ENCODE measurements around the gene TRAPPC6A. TPM values are rescaled to one million over a fixed set of nuclear protein-coding genes. Genes with fewer than 3 reads are reported as not detected.

The TRAPPC6A gene
- total and polyA plus RNA-seq, 2 of the 13 experiments (the other 11 are each of a cell fraction or from before 2014, with no cell fraction given), result 6.5 to 21.0 TPM

GRCh38 chr19:45142016-45142725, 35.9 kb downstream of the TRAPPC6A start:
- FAIRE-seq, result no peak

More at GRCh38 chr19:45142016-45142725, 35.9 kb downstream of the TRAPPC6A start:
- no TSS peak for BruUV-seq (replicated peaks)
- WGBS (ENCODE audit: low lambda C conversion rate), result 98% methylated on average over 20 of the region's 33 CpGs
- Histone ChIP-seq H3K4me1 (ENCODE audit: insufficient read depth, low read length) (peaks cover 11% of the 10 kb centered on the region), H4K20me1 (ENCODE audit: insufficient read depth, low read length) (no peaks in the 10 kb centered on the region), H3K36me3 (replicated peaks in 1 of 2; ENCODE audit: control insufficient read depth in 1 of 2, insufficient read depth in 2 of 2, low read length in 2 of 2) (peaks cover 9 to 10% of the 10 kb centered on the region in 2 experiments; a peak in 3 of 5 replicates), H3K27me3 (ENCODE audit: control insufficient read depth in 1 of 2, insufficient read depth in 2 of 2, low read length in 2 of 2) (no peaks in the 10 kb centered on the region), H3K9me3 (ENCODE audit: low read length) (no peaks in the 10 kb centered on the region), H3K4me2 (ENCODE audit: low read depth, low read length) (no peak overlapping the region), H3K27ac (ENCODE audit: extremely low read length, insufficient read depth, low read length) (no peak overlapping the region), H2AFZ (ENCODE audit: low read length) (no peak overlapping the region), H3K79me2 (ENCODE audit: insufficient read depth, low read length) (peaks cover 5% of the 10 kb centered on the region), H3K4me3 (replicated peaks in 1 of 3; ENCODE audit: insufficient read depth in 1 of 3, low read depth in 2 of 3, low read length in 3 of 3) (no peak overlapping the region), H3K9ac (ENCODE audit: insufficient read depth, low read depth, low read length) (no peak overlapping the region)
- CTCF ChIA-PET (ENCODE audit: low intra/inter-chr PET ratio, low total read pairs), result no interaction called here
- ATAC-seq (no peak), DNase-seq (ENCODE audit: low spot score) (no peak)
- in situ Hi-C loops (cut with HindIII; ENCODE audit: extremely low pct_ligation_motif_present, low pct_unique_long_range_greater_than_20kb) (no loop called here), intact Hi-C loops (cut with micrococcal nuclease; ENCODE audit: unreplicated experiment) (no loop called here)
- POLR2A ChIA-PET, result no interaction called here
- TF ChIP-seq, protein P1, sequence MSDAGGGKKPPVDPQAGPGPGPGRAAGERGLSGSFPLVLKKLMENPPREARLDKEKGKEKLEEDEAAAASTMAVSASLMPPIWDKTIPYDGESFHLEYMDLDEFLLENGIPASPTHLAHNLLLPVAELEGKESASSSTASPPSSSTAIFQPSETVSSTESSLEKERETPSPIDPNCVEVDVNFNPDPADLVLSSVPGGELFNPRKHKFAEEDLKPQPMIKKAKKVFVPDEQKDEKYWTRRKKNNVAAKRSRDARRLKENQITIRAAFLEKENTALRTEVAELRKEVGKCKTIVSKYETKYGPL (CRISPR knock-in tag; IDR thresholded peaks at IDR 0.05), result no peak
- TF ChIP-seq STAT5B (CRISPR knock-in tag; IDR thresholded peaks at IDR 0.05) (no peak), RBFOX2 (IDR thresholded peaks at IDR 0.05; ENCODE audit: low read depth, low read length) (no peak), ETS1 (CRISPR knock-in tag; IDR thresholded peaks at IDR 0.05) (no peak), ARNT2 (CRISPR knock-in tag; IDR thresholded peaks at IDR 0.05; ENCODE audit: low read depth) (no peak), ZNF251 (CRISPR knock-in tag; IDR thresholded peaks at IDR 0.05) (no peak), KAT8 (CRISPR knock-in tag; IDR thresholded peaks at IDR 0.05) (no peak), ZNF34 (CRISPR knock-in tag; IDR thresholded peaks at IDR 0.05; ENCODE audit: borderline replicate concordance) (no peak), ZNF326 (CRISPR knock-in tag; IDR thresholded peaks at IDR 0.05; ENCODE audit: borderline replicate concordance) (no peak), MAFK (conservative IDR thresholded peaks at IDR 0.05 in 1 of 2, IDR thresholded peaks at IDR 0.05 in 1 of 2; ENCODE audit: low read length in 2 of 2) (no peak), ATRX (CRISPR knock-in tag; IDR thresholded peaks at IDR 0.05; ENCODE audit: borderline replicate concordance) (no peak), MTA3 (CRISPR knock-in tag; IDR thresholded peaks at IDR 0.05) (no peak), TBL1XR1 (IDR thresholded peaks at IDR 0.05; ENCODE audit: borderline replicate concordance, low read length, partially characterized antibody) (no peak), BHLHE40 (IDR thresholded peaks at IDR 0.05; ENCODE audit: low read length) (no peak), ZNF724P (CRISPR knock-in tag; IDR thresholded peaks at IDR 0.05; ENCODE audit: borderline replicate concordance) (no peak)
- TF ChIP-seq, protein P2, sequence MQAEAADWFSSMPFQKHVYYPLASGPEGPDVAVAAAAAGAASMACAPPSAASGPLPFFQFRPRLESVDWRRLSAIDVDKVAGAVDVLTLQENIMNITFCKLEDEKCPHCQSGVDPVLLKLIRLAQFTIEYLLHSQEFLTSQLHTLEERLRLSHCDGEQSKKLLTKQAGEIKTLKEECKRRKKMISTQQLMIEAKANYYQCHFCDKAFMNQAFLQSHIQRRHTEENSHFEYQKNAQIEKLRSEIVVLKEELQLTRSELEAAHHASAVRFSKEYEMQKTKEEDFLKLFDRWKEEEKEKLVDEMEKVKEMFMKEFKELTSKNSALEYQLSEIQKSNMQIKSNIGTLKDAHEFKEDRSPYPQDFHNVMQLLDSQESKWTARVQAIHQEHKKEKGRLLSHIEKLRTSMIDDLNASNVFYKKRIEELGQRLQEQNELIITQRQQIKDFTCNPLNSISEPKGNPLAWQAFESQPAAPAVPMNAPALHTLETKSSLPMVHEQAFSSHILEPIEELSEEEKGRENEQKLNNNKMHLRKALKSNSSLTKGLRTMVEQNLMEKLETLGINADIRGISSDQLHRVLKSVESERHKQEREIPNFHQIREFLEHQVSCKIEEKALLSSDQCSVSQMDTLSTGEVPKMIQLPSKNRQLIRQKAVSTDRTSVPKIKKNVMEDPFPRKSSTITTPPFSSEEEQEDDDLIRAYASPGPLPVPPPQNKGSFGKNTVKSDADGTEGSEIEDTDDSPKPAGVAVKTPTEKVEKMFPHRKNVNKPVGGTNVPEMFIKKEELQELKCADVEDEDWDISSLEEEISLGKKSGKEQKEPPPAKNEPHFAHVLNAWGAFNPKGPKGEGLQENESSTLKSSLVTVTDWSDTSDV (CRISPR knock-in tag; IDR thresholded peaks at IDR 0.05), result no peak
- TF ChIP-seq, protein P3, sequence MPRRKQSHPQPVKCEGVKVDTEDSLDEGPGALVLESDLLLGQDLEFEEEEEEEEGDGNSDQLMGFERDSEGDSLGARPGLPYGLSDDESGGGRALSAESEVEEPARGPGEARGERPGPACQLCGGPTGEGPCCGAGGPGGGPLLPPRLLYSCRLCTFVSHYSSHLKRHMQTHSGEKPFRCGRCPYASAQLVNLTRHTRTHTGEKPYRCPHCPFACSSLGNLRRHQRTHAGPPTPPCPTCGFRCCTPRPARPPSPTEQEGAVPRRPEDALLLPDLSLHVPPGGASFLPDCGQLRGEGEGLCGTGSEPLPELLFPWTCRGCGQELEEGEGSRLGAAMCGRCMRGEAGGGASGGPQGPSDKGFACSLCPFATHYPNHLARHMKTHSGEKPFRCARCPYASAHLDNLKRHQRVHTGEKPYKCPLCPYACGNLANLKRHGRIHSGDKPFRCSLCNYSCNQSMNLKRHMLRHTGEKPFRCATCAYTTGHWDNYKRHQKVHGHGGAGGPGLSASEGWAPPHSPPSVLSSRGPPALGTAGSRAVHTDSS (CRISPR knock-in tag; conservative IDR thresholded peaks at IDR 0.05), result no peak

Measured in HepG2 (cell line).